ENCODE data around the gene CORO2B.

GRCh38 chr15:68646696-68647095 lies 67.9 kb downstream of the CORO2B start:
- TF ChIP-seq MXI1 (IDR thresholded peaks at IDR 0.05; ENCODE audit: borderline replicate concordance, low read depth, low read length) (no peak), CTCF (conservative IDR thresholded peaks at IDR 0.05; ENCODE audit: low read depth, low read length) (no peak), RAD21 (IDR thresholded peaks at IDR 0.05; ENCODE audit: low read length) (no peak), CEBPB (IDR thresholded peaks at IDR 0.05; ENCODE audit: low read depth, low read length) (no peak), POLR2A (IDR thresholded peaks at IDR 0.05; ENCODE audit: low read depth, low read length) (no peak), RFX5 (IDR thresholded peaks at IDR 0.05; ENCODE audit: low read depth, low read length) (no peak), MAZ (IDR thresholded peaks at IDR 0.05; ENCODE audit: borderline replicate concordance, low read depth, low read length) (no peak)
